ENCODE data around the gene ZNF205. TPM values are rescaled to one million over a fixed set of nuclear protein-coding genes. Genes with fewer than 3 reads are reported as not detected.

ZNF205 gene
- total and polyA plus RNA-seq, 2 of the 4 experiments (the other 2 are of a cell fraction): 8.2 to 12.7 TPM

DNA sequence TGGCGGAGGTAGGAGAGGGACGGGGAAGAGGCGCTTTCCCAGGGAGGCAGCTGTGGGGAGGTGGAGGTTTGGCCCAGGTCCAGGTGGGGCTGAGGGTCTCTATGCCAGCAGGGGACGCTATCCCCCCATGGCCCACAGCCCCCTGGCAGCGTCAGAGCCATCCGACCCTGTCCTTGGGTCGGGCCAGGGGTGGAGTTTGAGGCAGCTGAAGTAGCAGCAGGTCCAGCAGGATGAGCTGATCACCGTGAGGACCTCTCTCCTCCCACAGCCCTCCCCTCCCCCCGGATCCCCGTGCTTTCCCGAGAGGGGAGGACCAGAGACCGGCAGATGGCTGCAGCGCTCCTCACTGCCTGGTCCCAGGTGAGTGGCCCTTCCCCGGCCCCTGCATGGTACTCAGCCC is 3.2 kb downstream of the ZNF205 start:
- H3K4ac ChIP-seq (ENCODE audit: low read depth, low read length): no peak overlapping the region
- H3K27ac ChIP-seq (ENCODE audit: insufficient read depth, low read length): no peak overlapping the region
- H2BK120ac ChIP-seq (ENCODE audit: low read depth, low read length): no peak overlapping the region
- in situ Hi-C loops (cut with MboI; ENCODE audit: low sequenced_read_pairs): no loop called here
- TF ChIP-seq MXI1 (IDR thresholded peaks at IDR 0.05; ENCODE audit: borderline replicate concordance, low read depth, low read length): no peak
- no peak for TF ChIP-seq FOS (IDR thresholded peaks at IDR 0.05; ENCODE audit: low read depth, low read length)
- TF ChIP-seq, protein P1, sequence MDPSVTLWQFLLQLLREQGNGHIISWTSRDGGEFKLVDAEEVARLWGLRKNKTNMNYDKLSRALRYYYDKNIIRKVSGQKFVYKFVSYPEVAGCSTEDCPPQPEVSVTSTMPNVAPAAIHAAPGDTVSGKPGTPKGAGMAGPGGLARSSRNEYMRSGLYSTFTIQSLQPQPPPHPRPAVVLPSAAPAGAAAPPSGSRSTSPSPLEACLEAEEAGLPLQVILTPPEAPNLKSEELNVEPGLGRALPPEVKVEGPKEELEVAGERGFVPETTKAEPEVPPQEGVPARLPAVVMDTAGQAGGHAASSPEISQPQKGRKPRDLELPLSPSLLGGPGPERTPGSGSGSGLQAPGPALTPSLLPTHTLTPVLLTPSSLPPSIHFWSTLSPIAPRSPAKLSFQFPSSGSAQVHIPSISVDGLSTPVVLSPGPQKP (IDR thresholded peaks at IDR 0.05; ENCODE audit: borderline replicate concordance, low read depth, low read length): no peak
- TF ChIP-seq USF2 (IDR thresholded peaks at IDR 0.05; ENCODE audit: low read depth, low read length): no peak
- no peak for TF ChIP-seq BHLHE40 (IDR thresholded peaks at IDR 0.05; ENCODE audit: low read depth, low read length)
- no peak for TF ChIP-seq SMC3 (IDR thresholded peaks at IDR 0.05; ENCODE audit: low read depth, low read length)
- no peak for TF ChIP-seq CEBPB (IDR thresholded peaks at IDR 0.05; ENCODE audit: low read depth, low read length)
- no peak for TF ChIP-seq RCOR1 (IDR thresholded peaks at IDR 0.05; ENCODE audit: insufficient replicate concordance, low read length)
- no peak for TF ChIP-seq RAD21 (IDR thresholded peaks at IDR 0.05; ENCODE audit: low read length)
- no peak for TF ChIP-seq CTCF (conservative IDR thresholded peaks at IDR 0.05; ENCODE audit: low read depth, low read length)
- no peak for TF ChIP-seq POLR2A (IDR thresholded peaks at IDR 0.05; ENCODE audit: low read depth, low read length)
- no peak for TF ChIP-seq RFX5 (IDR thresholded peaks at IDR 0.05; ENCODE audit: low read depth, low read length)
- TF ChIP-seq CHD1 (IDR thresholded peaks at IDR 0.05; ENCODE audit: low read depth, low read length): no peak
- no peak for TF ChIP-seq MAFK (IDR thresholded peaks at IDR 0.05; ENCODE audit: low read depth, low read length)
- TF ChIP-seq MAZ (IDR thresholded peaks at IDR 0.05; ENCODE audit: borderline replicate concordance, low read depth, low read length): no peak
- no peak for TF ChIP-seq NFE2L2 (IDR thresholded peaks at IDR 0.05; ENCODE audit: low read depth, low read length)
- no peak overlapping the region for H3K14ac ChIP-seq (replicated peaks; ENCODE audit: low read depth, low read length)
- no peak overlapping the region for H4K5ac ChIP-seq (ENCODE audit: low read depth, low read length)
- H4K91ac ChIP-seq (ENCODE audit: insufficient read depth, low read depth, low read length): no peak overlapping the region
- H3K4me2 ChIP-seq (ENCODE audit: low read depth, low read length): no peak overlapping the region
- WGBS, 2 experiments (ENCODE audit: extremely low coverage in 2 of 2, insufficient read length in 1 of 2): 100% methylated on average over 2 of the region's 14 CpGs; no CpG with 5 or more reads in 1 of the 2 experiments
- no peaks in the 10 kb centered on the region for H4K20me1 ChIP-seq (ENCODE audit: insufficient read depth, low read length)
- no TSS peak for BruUV-seq (replicated peaks)
- H3K9ac ChIP-seq (ENCODE audit: low read depth, low read length): no peak overlapping the region
- no peak overlapping the region for H2AK9ac ChIP-seq (replicated peaks; ENCODE audit: low read depth, low read length, poor library complexity)
- H2BK20ac ChIP-seq (ENCODE audit: low read depth, low read length): no peak overlapping the region
- H3K4me1 ChIP-seq (ENCODE audit: control insufficient read depth, insufficient read depth, low read length): peaks cover 9% of the 10 kb centered on the region
- H2AFZ ChIP-seq (replicated peaks; ENCODE audit: low read length, poor library complexity): no peak overlapping the region
- H2AK5ac ChIP-seq (ENCODE audit: low read depth, low read length): no peak overlapping the region
- no peak overlapping the region for H4K8ac ChIP-seq (ENCODE audit: low read depth in 2 of 2, low read length in 2 of 2)
- ATAC-seq (ENCODE audit: low read depth) (no peak), DNase-seq (no peak)
- H3K79me1 ChIP-seq (ENCODE audit: low read depth in 1 of 2, low read length in 2 of 2): peaks cover 27 to 34% of the 10 kb centered on the region in 2 experiments
- H3K9me3 ChIP-seq (ENCODE audit: control insufficient read depth, insufficient read depth, low read length): no peaks in the 10 kb centered on the region
- H3K4me3 ChIP-seq (ENCODE audit: insufficient read depth, low read depth, low read length): no peak overlapping the region
- no peak overlapping the region for H3K23ac ChIP-seq (ENCODE audit: low read depth, low read length)
- CTCF ChIA-PET: no interaction called here
- peaks cover 2% of the 10 kb centered on the region; the same call in 1 of the 2 replicates for H3K9me1 ChIP-seq (ENCODE audit: insufficient read depth, low read length)
- no peak overlapping the region for H2BK15ac ChIP-seq (ENCODE audit: low read depth, low read length)
- intact Hi-C loops (cut with micrococcal nuclease): no loop called here
- H2BK5ac ChIP-seq (ENCODE audit: low read depth, low read length, poor library complexity, severe bottlenecking): no peak overlapping the region
- dilution Hi-C loops (cut with HindIII; ENCODE audit: low sequenced_read_pairs, unreplicated experiment): no loop called here
- H3K36me3 ChIP-seq (ENCODE audit: control insufficient read depth, insufficient read depth, low read length): peaks cover 42% of the 10 kb centered on the region
- no peak overlapping the region for H3K56ac ChIP-seq (ENCODE audit: extremely low read depth, insufficient read depth, low read length)
- H3K27me3 ChIP-seq (ENCODE audit: control insufficient read depth, insufficient read depth, low read length): no peaks in the 10 kb centered on the region
- no peak overlapping the region for H3K18ac ChIP-seq (ENCODE audit: low read depth, low read length)
- POLR2A ChIA-PET (ENCODE audit: unreplicated experiment): no interaction called here
